Spleen (tissue), 11 donors: Measurements from ENCODE around the gene RASA3. TPM values are rescaled to one million over a fixed set of nuclear protein-coding genes. Genes with fewer than 3 reads are reported as not detected.
A peak's percentile ranks its signal among the peaks of the same experiment; 100 is the strongest.

Source experiments
- DNase-seq: peaks from one replicate; pipeline ENCODE4 v3.0.0-alpha.2; 2020
- H3K27ac ChIP-seq, 8 donors: fragments of 200-600 bp; sonication (generic) in 7 of 8; 1 replicate in 4 of 8; 2 replicates in 4 of 8; pipeline versions ENCODE4 v1.5.0 to v1.8.0; 2016 to 2021; ENCODE audit warnings: inconsistent platforms in 4 of 8, mild to moderate bottlenecking in 4 of 8, moderate library complexity in 1 of 8
- H3K27me3 ChIP-seq, 7 donors: fragments of 200-600 bp; sonication (generic) in 6 of 7; replicated peaks in 1 of 7; 1 replicate in 4 of 7; 2 replicates in 3 of 7; pipeline versions ENCODE4 v1.5.0 to v1.8.0; 2016 to 2021; ENCODE audit warnings: inconsistent platforms in 3 of 7, mild to moderate bottlenecking in 1 of 7
- H3K36me3 ChIP-seq, 6 donors: fragments of 200-600 bp; sonication (generic) in 5 of 6; 1 replicate in 4 of 6; 2 replicates in 2 of 6; pipeline versions ENCODE4 v1.5.0 to v1.8.0; 2016 to 2021; ENCODE audit warnings: inconsistent platforms in 2 of 6
- H3K4me1 ChIP-seq, 6 donors: fragments of 200-600 bp; sonication (generic) in 5 of 6; 1 replicate in 3 of 6; 2 replicates in 3 of 6; pipeline versions ENCODE4 v1.5.0 to v1.8.0; 2016 to 2021; ENCODE audit warnings: inconsistent platforms in 3 of 6
- H3K4me3 ChIP-seq, 8 donors: fragments of 200-600 bp; sonication (generic) in 7 of 8; 1 replicate in 4 of 8; 2 replicates in 4 of 8; pipeline versions ENCODE4 v1.5.0 to v1.8.0; 2016 to 2021; ENCODE audit warnings: inconsistent platforms in 4 of 8, mild to moderate bottlenecking in 4 of 8, moderate library complexity in 2 of 8
- H3K9me3 ChIP-seq, 8 donors: fragments of 200-600 bp; sonication (generic) in 7 of 8; 1 replicate in 4 of 8; 2 replicates in 4 of 8; pipeline versions ENCODE4 v1.5.0 to v1.8.0; 2016 to 2021; ENCODE audit warnings: inconsistent platforms in 4 of 8
- CTCF ChIP-seq, 11 experiments: fragments of 200-600 bp in 7 of 11; fragments of 450-650 bp in 4 of 11; sonication (generic) in 4 of 11; IDR thresholded peaks in 8 of 11; conservative IDR thresholded peaks in 3 of 11; 1 replicate in 7 of 11; 2 replicates in 4 of 11; pipeline versions ENCODE4 v1.4.0 to v1.8.0; 2016 to 2021; ENCODE audit warnings: antibody characterized with exemption in 11 of 11, inconsistent platforms in 4 of 11, mild to moderate bottlenecking in 1 of 11
- POLR2A ChIP-seq, 3 donors: fragments of 450-650 bp; IDR thresholded peaks; one replicate each; pipeline ENCODE4 v1.5.1; 2017; ENCODE audit warnings: antibody characterized with exemption in 3 of 3, mild to moderate bottlenecking in 1 of 3
- POLR2AphosphoS5 ChIP-seq, 3 donors: sonication (generic); formaldehyde crosslinking; IDR thresholded peaks; one replicate each; pipeline ENCODE4 v1.5.1; 2017; ENCODE audit warnings: antibody characterized with exemption in 3 of 3
- WGBS, 5 donors: extraction: QIAGEN DNeasy Blood & Tissue Kit in 3 of 5; methylation state at CpG; one replicate each; pipeline versions ENCODE4 v1.1.5 to v1.1.7; 2013 to 2018; 5-methylcytosine and 5-hydroxymethylcytosine counted together
- intact Hi-C: fragments of 100-400 bp; cut with DNase I; formaldehyde crosslinking; loops from one replicate; pipeline ENCODE4 v1.15.0; 2023; ENCODE audit warnings: low total_unique reads
- polyA plus RNA-seq, 3 donors: library from polyadenylated mRNA; stranded (reverse); fragments of 200-250 nt; gene quantifications; one replicate each; pipeline ENCODE4 v1.2.1, GENCODE V29; 2013
- total RNA-seq, 7 donors: library from RNA; depleted of rRNA in 3 of 7; stranded (reverse); fragments of >200 nt in 3 of 7; fragmentation: NEBNext Ultra II Directional in 4 of 7; extraction: Animal tissue kit (Norgen Biotek cat#: 25700) in 4 of 7; gene quantifications; one replicate each; pipeline versions ENCODE4 v1.1.0 to v1.2.1, GENCODE V29; 2016 to 2021
- donor health status: healthy with polysubstance abuse.
- donor health status: DM: no; HTN: no; CAD: no; lungs with moderate emphysema.
- donor health status: DM: no; HTN: no; CAD: no.
- donor health status: Bipolar disorder and iron deficiency.
- donor health status: healthy.
- donor health status: DM: no; HTN: no; CAD: no.
- donor health status: DM: yes; HTN: yes; CAD: no.

RASA3 gene
- total and polyA plus RNA-seq, 10 donors: 11.7 to 52.8 (median 47.7) TPM

GRCh38 chr13:114110091-114110829, 22.2 kb downstream of the RASA3 start:
- peak; percentile 93 for DNase-seq
- WGBS, 5 donors: 30 to 44% (median 36%) methylated on average over 20 to 25 of the region's 25 CpGs
- Histone ChIP-seq H3K27me3 (no peaks in the 10 kb centered on the region), H3K4me3 (peak overlapping the region in 2 of 8 donors; percentile 6 to 51), H3K9me3 (no peaks in the 10 kb centered on the region), H3K4me1 (peaks cover 31 to 92% (median 70%) of the 10 kb centered on the region in 6 donors), H3K36me3 (peaks cover 0 to 41% (median 0%) of the 10 kb centered on the region in 6 donors), H3K27ac (peak overlapping the region; percentile 45 to 88 (median 62))
- TF ChIP-seq CTCF (IDR thresholded peaks at IDR 0.05 in 8 of 11, conservative IDR thresholded peaks at IDR 0.05 in 3 of 11) (peak; percentile 24 to 82 (median 67)), POLR2A (IDR thresholded peaks at IDR 0.05) (no peak), POLR2AphosphoS5 (IDR thresholded peaks at IDR 0.05) (peak; percentile 76 to 84 (median 82))
- intact Hi-C loops: no loop called here

GRCh38 chr13:114109641-114110041, 22.8 kb downstream of the RASA3 start:
- Histone ChIP-seq H3K9me3 (no peaks in the 10 kb centered on the region), H3K27me3 (no peaks in the 10 kb centered on the region), H3K4me3 (peak overlapping the region in 1 of 8 donors; percentile 51), H3K36me3 (peaks cover 0 to 35% (median 0%) of the 10 kb centered on the region in 6 donors), H3K27ac (peak overlapping the region; percentile 45 to 88 (median 62)), H3K4me1 (peaks cover 25 to 92% (median 68%) of the 10 kb centered on the region in 6 donors)
- no peak for TF ChIP-seq POLR2A (IDR thresholded peaks at IDR 0.05)
- TF ChIP-seq POLR2AphosphoS5 (IDR thresholded peaks at IDR 0.05): peak in 1 of 3 donors; percentile 23
- DNase-seq: peak; percentile 84
- WGBS, 5 donors: 71 to 81% (median 75%) methylated on average over 17 to 24 of the region's 24 CpGs
- intact Hi-C loops: no loop called here

- H3K9me3 ChIP-seq: no peaks in the 10 kb centered on the region
- no peak overlapping the region for H3K4me3 ChIP-seq
- peak overlapping the region in 3 of 8 donors; percentile 76 to 88 (median 79) for H3K27ac ChIP-seq
- 86 to 93% (median 90%) methylated on average over 20 of the region's 20 CpGs for WGBS, 5 donors
- H3K36me3 ChIP-seq: peaks cover 0 to 33% (median 0%) of the 10 kb centered on the region in 6 donors
- TF ChIP-seq POLR2A (IDR thresholded peaks at IDR 0.05): no peak
- TF ChIP-seq POLR2AphosphoS5 (IDR thresholded peaks at IDR 0.05): peak in 1 of 3 donors; percentile 17
- no peak for TF ChIP-seq CTCF (IDR thresholded peaks at IDR 0.05 in 8 of 11, conservative IDR thresholded peaks at IDR 0.05 in 3 of 11)
- H3K4me1 ChIP-seq: peaks cover 25 to 88% (median 64%) of the 10 kb centered on the region in 6 donors
- intact Hi-C loops: no loop called here
- DNase-seq: peak; percentile 72
- H3K27me3 ChIP-seq: no peaks in the 10 kb centered on the region
Observed at GRCh38 chr13:114108894-114109293, 23.5 kb downstream of the RASA3 start.

GRCh38 chr13:114108141-114108761, 24.2 kb downstream of the RASA3 start:
- intact Hi-C loops: no loop called here
- peaks cover 25 to 86% (median 64%) of the 10 kb centered on the region in 6 donors for H3K4me1 ChIP-seq

More at GRCh38 chr13:114108141-114108761, 24.2 kb downstream of the RASA3 start:
- TF ChIP-seq POLR2A (IDR thresholded peaks at IDR 0.05): no peak
- TF ChIP-seq POLR2AphosphoS5 (IDR thresholded peaks at IDR 0.05): no peak
- TF ChIP-seq CTCF (IDR thresholded peaks at IDR 0.05 in 8 of 11, conservative IDR thresholded peaks at IDR 0.05 in 3 of 11): no peak
- Histone ChIP-seq H3K36me3 (peaks cover 0 to 31% (median 0%) of the 10 kb centered on the region in 6 donors), H3K9me3 (no peaks in the 10 kb centered on the region), H3K27ac (peak overlapping the region in 5 of 8 donors; percentile 26 to 88 (median 76)), H3K4me3 (no peak overlapping the region), H3K27me3 (no peaks in the 10 kb centered on the region)
- peak; percentile 67 for DNase-seq
- WGBS, 5 donors: 84 to 91% (median 90%) methylated on average over 29 to 33 of the region's 33 CpGs
